ENCODE measurements around the gene DDA1.

DNA sequence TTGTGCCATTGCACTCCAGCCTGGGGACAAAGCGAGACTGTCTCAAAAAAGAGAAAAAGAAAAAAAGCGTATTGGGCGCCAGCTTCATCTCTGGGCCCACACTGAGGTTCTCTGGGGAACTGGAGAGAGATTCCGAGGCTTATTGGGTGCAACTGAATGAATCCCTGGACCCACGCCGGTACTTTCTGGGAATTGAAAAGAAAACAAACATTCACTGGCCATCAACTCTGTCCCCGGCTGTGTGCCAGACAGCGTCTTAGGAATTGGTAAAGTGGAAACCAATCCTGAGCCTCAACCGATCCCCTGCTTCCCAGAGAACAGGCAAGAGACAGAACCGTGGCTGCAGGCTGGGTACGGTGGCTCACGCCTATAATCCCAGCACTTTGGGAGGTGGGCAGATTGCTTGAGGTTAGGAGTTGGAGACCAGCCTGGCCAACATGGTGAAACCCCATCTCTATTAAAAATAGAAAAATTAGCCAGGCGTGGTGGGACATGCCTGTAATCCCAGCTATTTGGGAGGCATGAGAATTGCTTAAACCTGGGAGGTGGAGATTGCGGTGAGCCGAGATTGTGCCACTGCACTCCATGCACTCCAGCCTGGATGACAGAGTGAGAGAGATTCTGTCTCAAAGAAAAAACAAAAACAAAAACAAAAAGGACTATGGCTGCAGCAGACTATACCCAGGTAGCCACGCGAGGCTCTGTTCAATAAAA is 16.7 kb downstream of the DDA1 start:
- TF ChIP-seq, protein P1, sequence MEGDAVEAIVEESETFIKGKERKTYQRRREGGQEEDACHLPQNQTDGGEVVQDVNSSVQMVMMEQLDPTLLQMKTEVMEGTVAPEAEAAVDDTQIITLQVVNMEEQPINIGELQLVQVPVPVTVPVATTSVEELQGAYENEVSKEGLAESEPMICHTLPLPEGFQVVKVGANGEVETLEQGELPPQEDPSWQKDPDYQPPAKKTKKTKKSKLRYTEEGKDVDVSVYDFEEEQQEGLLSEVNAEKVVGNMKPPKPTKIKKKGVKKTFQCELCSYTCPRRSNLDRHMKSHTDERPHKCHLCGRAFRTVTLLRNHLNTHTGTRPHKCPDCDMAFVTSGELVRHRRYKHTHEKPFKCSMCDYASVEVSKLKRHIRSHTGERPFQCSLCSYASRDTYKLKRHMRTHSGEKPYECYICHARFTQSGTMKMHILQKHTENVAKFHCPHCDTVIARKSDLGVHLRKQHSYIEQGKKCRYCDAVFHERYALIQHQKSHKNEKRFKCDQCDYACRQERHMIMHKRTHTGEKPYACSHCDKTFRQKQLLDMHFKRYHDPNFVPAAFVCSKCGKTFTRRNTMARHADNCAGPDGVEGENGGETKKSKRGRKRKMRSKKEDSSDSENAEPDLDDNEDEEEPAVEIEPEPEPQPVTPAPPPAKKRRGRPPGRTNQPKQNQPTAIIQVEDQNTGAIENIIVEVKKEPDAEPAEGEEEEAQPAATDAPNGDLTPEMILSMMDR (IDR thresholded peaks at IDR 0.05) = no peak
- TF ChIP-seq POLR2AphosphoS5 (IDR thresholded peaks at IDR 0.05) = peak; percentile 58
